SK-N-SH treated with all-trans-retinoic acid at 6 μM for 48 hours (cell line): Measurements from ENCODE around the gene CASP5.

Source experiments
- ATAC-seq: fragments of 200-7000 bp; cut with Tn5 transposase; 3 replicates; pipeline ENCODE4 v1.9.1; 2020; ENCODE audit warnings: mild to moderate bottlenecking, moderate library complexity
- ARNTL ChIP-seq: fragments of 450-650 bp; formaldehyde crosslinking; IDR thresholded peaks from 2 replicates; pipeline ENCODE4 v1.5.0; 2020; ENCODE audit warnings: low read depth, mild to moderate bottlenecking, moderate library complexity, borderline replicate concordance
- BACH2 ChIP-seq: fragments of 250-450 bp; sonication (Bioruptor Pico); IDR thresholded peaks from 2 replicates; pipeline ENCODE4 v1.9.0; 2021; ENCODE audit warnings: mild to moderate bottlenecking, borderline replicate concordance
- CSDC2 ChIP-seq: fragments of 250-450 bp; sonication (Bioruptor Pico); IDR thresholded peaks from 2 replicates; pipeline ENCODE4 v1.5.0; 2020; ENCODE audit warnings: mild to moderate bottlenecking, moderate library complexity
- ESRRG ChIP-seq: fragments of 250-450 bp; sonication (Bioruptor Pico); IDR thresholded peaks from 2 replicates; pipeline ENCODE4 v1.6.1; 2021; ENCODE audit warnings: mild to moderate bottlenecking
- GLIS3 ChIP-seq: fragments of 250-450 bp; sonication (Bioruptor Pico); IDR thresholded peaks from 2 replicates; pipeline ENCODE4 v1.5.0; 2020; ENCODE audit warnings: mild to moderate bottlenecking, moderate library complexity
- ISL1 ChIP-seq: fragments of 250-450 bp; sonication (Bioruptor Pico); IDR thresholded peaks from 2 replicates; pipeline ENCODE4 v2.1.2; 2022; ENCODE audit warnings: mild to moderate bottlenecking, moderate library complexity
- OSR1 ChIP-seq: fragments of 250-450 bp; sonication (Bioruptor Pico); IDR thresholded peaks from 2 replicates; pipeline ENCODE4 v1.8.0; 2022; ENCODE audit warnings: moderate library complexity, mild to moderate bottlenecking, inconsistent platforms
- PPARA ChIP-seq: fragments of 250-450 bp; sonication (Bioruptor Pico); IDR thresholded peaks from 2 replicates; pipeline ENCODE4 v1.5.0; 2020; ENCODE audit warnings: mild to moderate bottlenecking, borderline replicate concordance
- RARB ChIP-seq: fragments of 250-450 bp; sonication (Bioruptor Pico); IDR thresholded peaks from 2 replicates; pipeline ENCODE4 v1.8.0; 2021; ENCODE audit warnings: mild to moderate bottlenecking, moderate library complexity
- SNAI2 ChIP-seq: fragments of 250-450 bp; sonication (Bioruptor Pico); IDR thresholded peaks from 2 replicates; pipeline ENCODE4 v1.5.0; 2020; ENCODE audit warnings: mild to moderate bottlenecking, moderate library complexity
- TCF4 ChIP-seq: fragments of 250-450 bp; sonication (Bioruptor Pico); IDR thresholded peaks from 2 replicates; pipeline ENCODE4 v1.8.0; 2021; ENCODE audit warnings: mild to moderate bottlenecking, moderate library complexity, borderline replicate concordance
- TOX ChIP-seq: fragments of 250-450 bp; sonication (Bioruptor Pico); IDR thresholded peaks from 2 replicates; pipeline ENCODE4 v1.8.0; 2021; ENCODE audit warnings: mild to moderate bottlenecking, moderate library complexity, borderline replicate concordance
- ZC3H10 ChIP-seq: fragments of 250-450 bp; sonication (Bioruptor Pico); IDR thresholded peaks from 2 replicates; pipeline ENCODE4 v1.5.1; 2021; ENCODE audit warnings: mild to moderate bottlenecking, moderate library complexity
- ZFP3 ChIP-seq: fragments of 250-450 bp; sonication (Bioruptor Pico); IDR thresholded peaks from 2 replicates; pipeline ENCODE4 v1.5.0; 2020; ENCODE audit warnings: mild to moderate bottlenecking, moderate library complexity
- ZFP30 ChIP-seq: fragments of 450-650 bp; formaldehyde crosslinking; IDR thresholded peaks from 2 replicates; pipeline ENCODE4 v1.5.0; 2022; ENCODE audit warnings: mild to moderate bottlenecking, moderate library complexity
- ZNF565 ChIP-seq: fragments of 450-650 bp; formaldehyde crosslinking; conservative IDR thresholded peaks from 2 replicates; pipeline ENCODE4 v1.5.0; 2020; ENCODE audit warnings: low read depth, mild to moderate bottlenecking, moderate library complexity
- ZNF70 ChIP-seq: fragments of 450-650 bp; formaldehyde crosslinking; IDR thresholded peaks from 2 replicates; pipeline ENCODE4 v1.5.0; 2020; ENCODE audit warnings: mild to moderate bottlenecking, moderate library complexity
- ZNF8 ChIP-seq: fragments of 450-650 bp; formaldehyde crosslinking; IDR thresholded peaks from 2 replicates; pipeline ENCODE4 v1.5.0; 2020; ENCODE audit warnings: mild to moderate bottlenecking, moderate library complexity
- TF ChIP-seq, protein P1 (sequence below): fragments of 250-450 bp; sonication (Bioruptor Pico); IDR thresholded peaks from 2 replicates; pipeline ENCODE4 v1.8.0; 2021; ENCODE audit warnings: low read depth, mild to moderate bottlenecking, moderate library complexity, borderline replicate concordance
- TF ChIP-seq, protein P2 (sequence below): fragments of 250-450 bp; sonication (Bioruptor Pico); IDR thresholded peaks from 2 replicates; pipeline ENCODE4 v1.5.0; 2020; ENCODE audit warnings: mild to moderate bottlenecking, moderate library complexity
- TF ChIP-seq, protein P3 (sequence below): fragments of 250-450 bp; sonication (Bioruptor Pico); IDR thresholded peaks from 2 replicates; pipeline ENCODE4 v1.5.1; 2021; ENCODE audit warnings: mild to moderate bottlenecking, moderate library complexity
- TF ChIP-seq, protein P4 (sequence below): fragments of 250-450 bp; sonication (Bioruptor Pico); IDR thresholded peaks from 2 replicates; pipeline ENCODE4 v1.5.1; 2020; ENCODE audit warnings: low read depth, mild to moderate bottlenecking, moderate library complexity
- TF ChIP-seq, protein P5 (sequence below): fragments of 250-450 bp; sonication (Bioruptor Pico); IDR thresholded peaks from 2 replicates; pipeline ENCODE4 v1.8.0; 2020; ENCODE audit warnings: mild to moderate bottlenecking, moderate library complexity, borderline replicate concordance

Gene CASP5

DNA sequence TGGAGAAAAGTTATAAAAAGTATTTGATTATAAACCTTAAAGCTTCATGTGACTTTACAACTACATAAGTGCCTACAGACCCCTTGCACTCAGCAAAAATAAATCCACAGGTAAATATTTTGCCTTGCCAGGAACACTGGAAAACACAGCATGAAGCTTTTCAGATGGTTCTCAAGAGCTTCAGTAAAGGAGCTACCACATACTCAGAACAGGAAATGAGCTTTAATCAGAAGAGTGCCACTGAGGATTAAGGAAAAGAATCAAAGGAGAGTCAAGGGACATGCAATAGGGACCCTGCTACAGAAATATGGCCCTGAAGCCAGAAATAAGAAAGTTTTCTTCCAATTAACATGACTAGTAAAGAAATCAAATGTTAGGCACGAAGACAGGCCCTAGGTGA lies 10.8 kb upstream of the CASP5 start:
- ATAC-seq = no peak
- TF ChIP-seq BACH2 (CRISPR knock-in tag) = no peak
- TF ChIP-seq, protein P1, sequence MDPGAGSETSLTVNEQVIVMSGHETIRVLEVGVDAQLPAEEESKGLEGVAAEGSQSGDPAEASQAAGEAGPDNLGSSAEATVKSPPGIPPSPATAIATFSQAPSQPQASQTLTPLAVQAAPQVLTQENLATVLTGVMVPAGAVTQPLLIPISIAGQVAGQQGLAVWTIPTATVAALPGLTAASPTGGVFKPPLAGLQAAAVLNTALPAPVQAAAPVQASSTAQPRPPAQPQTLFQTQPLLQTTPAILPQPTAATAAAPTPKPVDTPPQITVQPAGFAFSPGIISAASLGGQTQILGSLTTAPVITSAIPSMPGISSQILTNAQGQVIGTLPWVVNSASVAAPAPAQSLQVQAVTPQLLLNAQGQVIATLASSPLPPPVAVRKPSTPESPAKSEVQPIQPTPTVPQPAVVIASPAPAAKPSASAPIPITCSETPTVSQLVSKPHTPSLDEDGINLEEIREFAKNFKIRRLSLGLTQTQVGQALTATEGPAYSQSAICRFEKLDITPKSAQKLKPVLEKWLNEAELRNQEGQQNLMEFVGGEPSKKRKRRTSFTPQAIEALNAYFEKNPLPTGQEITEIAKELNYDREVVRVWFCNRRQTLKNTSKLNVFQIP (CRISPR knock-in tag) = no peak
- TF ChIP-seq OSR1 (CRISPR knock-in tag) = no peak

DNA sequence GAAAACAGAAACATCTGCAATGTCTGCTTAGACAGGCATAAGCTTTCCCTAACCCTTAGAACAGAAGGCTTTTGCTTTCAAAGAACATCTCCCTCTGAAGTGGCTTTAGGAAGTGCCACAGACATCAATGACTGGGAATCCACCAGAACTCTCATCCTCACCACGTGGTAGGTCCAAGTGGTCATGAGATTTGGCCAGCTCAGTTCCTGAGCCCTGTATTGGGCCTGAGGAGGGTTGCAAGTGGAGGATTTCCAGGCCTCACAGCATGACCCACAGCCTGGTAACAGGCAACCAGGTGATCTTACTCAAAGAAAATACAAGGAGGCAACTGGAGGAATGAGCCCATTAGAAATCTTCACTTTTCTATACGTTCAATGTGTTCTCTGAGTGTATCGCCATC lies 10.4 kb upstream of the CASP5 start:
- no peak for ATAC-seq
- no peak for TF ChIP-seq ZNF70 (CRISPR knock-in tag)
- no peak for TF ChIP-seq GLIS3
- TF ChIP-seq ZFP30 = no peak
- TF ChIP-seq, protein P1 (CRISPR knock-in tag) = no peak
- no peak for TF ChIP-seq ISL1 (CRISPR knock-in tag)
- TF ChIP-seq ZFP3 (CRISPR knock-in tag) = no peak
- TF ChIP-seq BACH2 (CRISPR knock-in tag) = no peak
- no peak for TF ChIP-seq OSR1 (CRISPR knock-in tag)
- no peak for TF ChIP-seq ESRRG (CRISPR knock-in tag)
- no peak for TF ChIP-seq ARNTL (CRISPR knock-in tag)
- no peak for TF ChIP-seq PPARA (CRISPR knock-in tag)
- TF ChIP-seq CSDC2 (CRISPR knock-in tag) = no peak
- TF ChIP-seq ZNF565 (CRISPR knock-in tag) = no peak
- TF ChIP-seq, protein P2, sequence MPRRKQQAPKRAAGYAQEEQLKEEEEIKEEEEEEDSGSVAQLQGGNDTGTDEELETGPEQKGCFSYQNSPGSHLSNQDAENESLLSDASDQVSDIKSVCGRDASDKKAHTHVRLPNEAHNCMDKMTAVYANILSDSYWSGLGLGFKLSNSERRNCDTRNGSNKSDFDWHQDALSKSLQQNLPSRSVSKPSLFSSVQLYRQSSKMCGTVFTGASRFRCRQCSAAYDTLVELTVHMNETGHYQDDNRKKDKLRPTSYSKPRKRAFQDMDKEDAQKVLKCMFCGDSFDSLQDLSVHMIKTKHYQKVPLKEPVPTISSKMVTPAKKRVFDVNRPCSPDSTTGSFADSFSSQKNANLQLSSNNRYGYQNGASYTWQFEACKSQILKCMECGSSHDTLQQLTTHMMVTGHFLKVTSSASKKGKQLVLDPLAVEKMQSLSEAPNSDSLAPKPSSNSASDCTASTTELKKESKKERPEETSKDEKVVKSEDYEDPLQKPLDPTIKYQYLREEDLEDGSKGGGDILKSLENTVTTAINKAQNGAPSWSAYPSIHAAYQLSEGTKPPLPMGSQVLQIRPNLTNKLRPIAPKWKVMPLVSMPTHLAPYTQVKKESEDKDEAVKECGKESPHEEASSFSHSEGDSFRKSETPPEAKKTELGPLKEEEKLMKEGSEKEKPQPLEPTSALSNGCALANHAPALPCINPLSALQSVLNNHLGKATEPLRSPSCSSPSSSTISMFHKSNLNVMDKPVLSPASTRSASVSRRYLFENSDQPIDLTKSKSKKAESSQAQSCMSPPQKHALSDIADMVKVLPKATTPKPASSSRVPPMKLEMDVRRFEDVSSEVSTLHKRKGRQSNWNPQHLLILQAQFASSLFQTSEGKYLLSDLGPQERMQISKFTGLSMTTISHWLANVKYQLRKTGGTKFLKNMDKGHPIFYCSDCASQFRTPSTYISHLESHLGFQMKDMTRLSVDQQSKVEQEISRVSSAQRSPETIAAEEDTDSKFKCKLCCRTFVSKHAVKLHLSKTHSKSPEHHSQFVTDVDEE = no peak
- TF ChIP-seq, protein P3, sequence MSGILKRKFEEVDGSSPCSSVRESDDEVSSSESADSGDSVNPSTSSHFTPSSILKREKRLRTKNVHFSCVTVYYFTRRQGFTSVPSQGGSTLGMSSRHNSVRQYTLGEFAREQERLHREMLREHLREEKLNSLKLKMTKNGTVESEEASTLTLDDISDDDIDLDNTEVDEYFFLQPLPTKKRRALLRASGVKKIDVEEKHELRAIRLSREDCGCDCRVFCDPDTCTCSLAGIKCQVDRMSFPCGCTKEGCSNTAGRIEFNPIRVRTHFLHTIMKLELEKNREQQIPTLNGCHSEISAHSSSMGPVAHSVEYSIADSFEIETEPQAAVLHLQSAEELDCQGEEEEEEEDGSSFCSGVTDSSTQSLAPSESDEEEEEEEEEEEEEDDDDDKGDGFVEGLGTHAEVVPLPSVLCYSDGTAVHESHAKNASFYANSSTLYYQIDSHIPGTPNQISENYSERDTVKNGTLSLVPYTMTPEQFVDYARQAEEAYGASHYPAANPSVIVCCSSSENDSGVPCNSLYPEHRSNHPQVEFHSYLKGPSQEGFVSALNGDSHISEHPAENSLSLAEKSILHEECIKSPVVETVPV = no peak
- TF ChIP-seq ZNF8 (CRISPR knock-in tag) = no peak
- TF ChIP-seq RARB (CRISPR knock-in tag) = no peak
- no peak for TF ChIP-seq ZC3H10 (CRISPR knock-in tag)
- no peak for TF ChIP-seq TCF4 (CRISPR knock-in tag)
- TF ChIP-seq, protein P4, sequence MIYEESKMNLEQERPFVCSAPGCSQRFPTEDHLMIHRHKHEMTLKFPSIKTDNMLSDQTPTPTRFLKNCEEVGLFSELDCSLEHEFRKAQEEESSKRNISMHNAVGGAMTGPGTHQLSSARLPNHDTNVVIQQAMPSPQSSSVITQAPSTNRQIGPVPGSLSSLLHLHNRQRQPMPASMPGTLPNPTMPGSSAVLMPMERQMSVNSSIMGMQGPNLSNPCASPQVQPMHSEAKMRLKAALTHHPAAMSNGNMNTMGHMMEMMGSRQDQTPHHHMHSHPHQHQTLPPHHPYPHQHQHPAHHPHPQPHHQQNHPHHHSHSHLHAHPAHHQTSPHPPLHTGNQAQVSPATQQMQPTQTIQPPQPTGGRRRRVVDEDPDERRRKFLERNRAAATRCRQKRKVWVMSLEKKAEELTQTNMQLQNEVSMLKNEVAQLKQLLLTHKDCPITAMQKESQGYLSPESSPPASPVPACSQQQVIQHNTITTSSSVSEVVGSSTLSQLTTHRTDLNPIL (CRISPR knock-in tag) = no peak

DNA sequence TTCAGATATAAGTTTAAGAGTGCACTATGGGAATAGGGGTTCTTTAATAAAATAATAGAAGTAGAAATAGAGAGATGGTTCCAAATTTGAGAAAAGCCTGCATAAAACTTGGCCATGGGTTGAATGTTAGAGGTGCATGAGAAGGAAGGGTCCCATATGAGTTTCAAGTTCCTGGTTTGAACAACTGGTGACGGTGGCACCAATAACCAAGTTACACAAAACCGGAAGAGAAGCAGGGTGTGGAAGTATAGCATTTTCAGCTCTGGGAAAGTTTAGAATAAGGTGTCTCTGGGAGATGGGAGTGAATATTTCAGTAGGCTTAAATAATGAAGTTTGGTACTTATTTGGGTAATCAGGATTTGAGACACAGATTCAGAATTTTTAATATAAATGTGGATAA lies 9.5 kb upstream of the CASP5 start:
- ATAC-seq = no peak
- TF ChIP-seq BACH2 (CRISPR knock-in tag) (no peak), ESRRG (CRISPR knock-in tag) (no peak), SNAI2 (no peak), ARNTL (CRISPR knock-in tag) (no peak), ZNF70 (CRISPR knock-in tag) (no peak), TOX (no peak), ISL1 (CRISPR knock-in tag) (no peak), CSDC2 (CRISPR knock-in tag) (no peak), ZNF565 (CRISPR knock-in tag) (no peak), ZC3H10 (CRISPR knock-in tag) (no peak), RARB (CRISPR knock-in tag) (no peak)
- TF ChIP-seq, protein P5, sequence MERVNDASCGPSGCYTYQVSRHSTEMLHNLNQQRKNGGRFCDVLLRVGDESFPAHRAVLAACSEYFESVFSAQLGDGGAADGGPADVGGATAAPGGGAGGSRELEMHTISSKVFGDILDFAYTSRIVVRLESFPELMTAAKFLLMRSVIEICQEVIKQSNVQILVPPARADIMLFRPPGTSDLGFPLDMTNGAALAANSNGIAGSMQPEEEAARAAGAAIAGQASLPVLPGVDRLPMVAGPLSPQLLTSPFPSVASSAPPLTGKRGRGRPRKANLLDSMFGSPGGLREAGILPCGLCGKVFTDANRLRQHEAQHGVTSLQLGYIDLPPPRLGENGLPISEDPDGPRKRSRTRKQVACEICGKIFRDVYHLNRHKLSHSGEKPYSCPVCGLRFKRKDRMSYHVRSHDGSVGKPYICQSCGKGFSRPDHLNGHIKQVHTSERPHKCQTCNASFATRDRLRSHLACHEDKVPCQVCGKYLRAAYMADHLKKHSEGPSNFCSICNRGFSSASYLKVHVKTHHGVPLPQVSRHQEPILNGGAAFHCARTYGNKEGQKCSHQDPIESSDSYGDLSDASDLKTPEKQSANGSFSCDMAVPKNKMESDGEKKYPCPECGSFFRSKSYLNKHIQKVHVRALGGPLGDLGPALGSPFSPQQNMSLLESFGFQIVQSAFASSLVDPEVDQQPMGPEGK (CRISPR knock-in tag) = no peak
- TF ChIP-seq, protein P1 (CRISPR knock-in tag) = no peak
